ENCODE measurements around the gene TMEM30A.
A peak's percentile ranks its signal among the peaks of the same experiment; 100 is the strongest.

The TMEM30A gene

GRCh38 chr6:75211920-75212590, 72.5 kb downstream of the TMEM30A start:
- no peak for DNase-seq

DNA sequence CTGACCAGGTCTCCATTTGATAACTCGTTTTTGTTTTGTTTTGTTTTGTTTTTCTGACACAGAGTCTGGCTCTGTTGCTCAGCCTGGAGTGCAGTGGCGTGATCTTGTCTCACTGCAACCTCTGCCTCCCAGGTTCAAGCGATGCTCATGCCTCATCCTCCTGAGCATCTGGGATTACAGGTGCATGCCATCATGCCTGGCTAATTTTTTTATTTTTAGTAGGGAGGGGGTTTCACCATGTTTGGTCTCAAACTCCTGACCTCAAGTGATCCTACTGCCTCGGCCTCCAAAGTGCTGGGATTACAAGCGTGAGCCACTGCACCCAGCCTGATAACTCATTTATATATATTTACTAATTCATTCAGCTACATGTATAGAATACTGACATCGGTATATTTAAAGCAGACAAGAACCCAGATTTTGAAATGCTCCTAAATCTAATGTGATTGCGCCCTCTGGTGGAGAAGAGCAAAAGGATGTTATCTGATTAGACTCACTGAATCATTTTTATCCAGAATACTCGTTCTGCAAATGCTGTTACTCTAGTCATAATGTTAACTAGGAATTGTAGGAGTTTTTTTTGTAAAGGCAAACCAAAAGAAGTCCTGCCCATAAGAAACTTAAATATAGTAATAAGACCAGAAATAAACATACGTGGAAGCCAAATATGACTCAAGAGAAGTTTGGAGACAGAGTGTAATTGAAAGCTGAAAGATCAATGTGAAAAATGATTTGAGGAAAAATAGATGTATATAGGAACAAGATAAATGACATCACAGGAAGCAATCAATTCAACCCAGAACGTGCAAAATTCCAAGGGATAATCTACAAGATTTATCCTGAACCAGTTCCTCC, 73.5 kb downstream of the TMEM30A start:
- peak; percentile 67 for DNase-seq

DNA sequence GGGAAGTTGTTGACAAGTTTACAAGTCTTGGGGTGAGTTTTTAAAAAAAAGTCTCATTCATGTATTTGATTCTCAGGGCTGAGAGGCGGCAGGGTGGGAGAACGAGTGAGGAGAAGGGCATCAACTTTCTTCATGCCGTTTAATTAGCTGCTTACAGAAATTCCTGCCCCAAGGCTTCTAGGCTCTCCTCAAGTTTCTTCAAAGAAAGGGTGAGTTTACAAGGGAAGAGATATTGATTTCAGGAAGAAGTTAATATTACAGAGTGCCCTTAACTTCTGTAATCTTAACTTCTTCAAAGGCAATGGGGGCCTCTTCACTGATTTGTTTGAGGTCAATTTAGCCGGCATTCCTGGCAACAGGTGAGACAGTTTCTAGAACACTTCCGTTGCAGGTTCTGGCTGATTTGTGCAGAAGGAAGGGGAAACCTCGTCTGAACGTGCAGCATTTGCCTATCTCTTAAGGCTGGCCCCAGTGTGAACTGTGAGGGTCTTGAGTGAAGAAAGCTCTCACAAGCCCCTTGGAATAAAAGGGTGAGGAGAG, 75.3 kb downstream of the TMEM30A start:
- DNase-seq: no peak

DNA sequence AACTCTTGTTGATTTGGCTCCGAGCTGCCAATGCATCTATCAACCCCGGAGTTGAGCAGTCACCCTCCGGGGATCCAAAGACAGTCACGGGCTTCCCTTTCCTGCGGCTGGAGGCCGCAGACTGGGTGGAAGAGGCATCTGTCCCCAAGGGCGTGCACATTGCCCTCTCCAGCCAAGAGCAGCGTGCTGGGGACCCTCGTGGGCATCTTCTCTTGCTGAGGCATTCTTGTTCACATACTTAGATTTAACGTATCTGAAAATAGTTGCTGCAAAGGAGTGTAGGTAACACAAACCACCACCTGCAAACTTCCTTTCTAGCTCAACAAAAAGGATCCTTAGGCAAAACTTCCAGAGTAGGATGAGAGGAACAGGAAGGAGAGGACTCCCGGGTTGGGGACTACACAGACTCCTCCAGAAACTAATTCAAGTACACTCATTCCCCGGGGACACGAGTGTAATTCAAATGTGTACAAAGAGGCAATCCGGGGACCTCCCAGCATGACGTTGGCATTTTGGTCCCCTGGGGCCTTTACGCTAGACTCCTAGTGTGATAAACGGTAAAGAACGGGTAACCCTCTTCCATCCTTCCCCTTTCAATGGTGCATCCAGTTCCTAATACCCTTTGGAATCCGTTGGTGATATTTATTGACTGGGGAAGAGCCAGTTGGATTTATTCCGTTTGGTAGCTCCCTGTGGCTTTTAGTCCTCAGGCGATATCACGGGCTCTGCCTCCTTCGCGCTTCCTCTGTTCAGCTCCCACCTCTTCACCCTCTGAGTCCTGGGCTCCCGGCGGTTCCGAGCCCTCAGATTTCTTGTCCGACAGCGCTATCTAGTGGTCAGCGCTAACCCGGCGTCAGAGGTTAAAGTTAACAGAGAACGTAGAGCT, 76.1 kb downstream of the TMEM30A start:
- DNase-seq: peak; percentile 83

DNA sequence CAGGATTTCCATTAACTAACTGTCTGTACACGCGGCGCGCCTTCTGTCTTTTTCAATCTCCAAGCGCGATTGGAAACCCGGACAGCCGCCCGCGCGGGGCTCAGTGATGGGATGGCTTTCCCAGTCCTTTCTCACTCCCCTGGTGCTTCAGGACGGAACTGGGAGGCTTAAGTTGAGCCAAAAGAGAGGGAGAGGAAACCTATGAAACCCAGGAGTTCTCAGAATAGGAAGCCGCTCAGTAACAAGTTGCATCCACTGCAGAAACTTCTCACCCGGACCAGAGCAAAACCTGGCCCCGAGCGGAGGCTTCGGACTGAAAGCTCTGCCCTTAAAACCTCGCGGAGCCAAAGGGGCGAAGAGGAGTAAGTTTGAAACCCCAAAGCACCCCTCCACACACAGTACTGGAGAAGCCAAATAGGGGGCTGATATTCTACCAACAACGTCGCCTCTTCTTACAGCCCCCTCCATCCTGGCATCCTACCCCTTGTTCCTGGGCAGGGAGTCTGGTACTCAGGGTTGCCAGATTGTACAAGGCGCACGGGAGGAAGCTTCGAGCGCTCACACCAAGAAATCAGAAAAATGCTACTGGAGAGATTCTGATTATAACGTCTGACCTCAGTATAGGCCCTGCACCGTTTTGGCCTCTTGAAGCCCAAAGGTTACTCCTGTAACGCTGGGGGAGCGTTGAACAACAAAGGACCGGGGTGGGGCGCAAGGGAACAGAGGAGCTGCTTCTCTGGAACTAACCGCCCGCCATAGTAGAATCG, 77.8 kb downstream of the TMEM30A start:
- DNase-seq: no peak

DNA sequence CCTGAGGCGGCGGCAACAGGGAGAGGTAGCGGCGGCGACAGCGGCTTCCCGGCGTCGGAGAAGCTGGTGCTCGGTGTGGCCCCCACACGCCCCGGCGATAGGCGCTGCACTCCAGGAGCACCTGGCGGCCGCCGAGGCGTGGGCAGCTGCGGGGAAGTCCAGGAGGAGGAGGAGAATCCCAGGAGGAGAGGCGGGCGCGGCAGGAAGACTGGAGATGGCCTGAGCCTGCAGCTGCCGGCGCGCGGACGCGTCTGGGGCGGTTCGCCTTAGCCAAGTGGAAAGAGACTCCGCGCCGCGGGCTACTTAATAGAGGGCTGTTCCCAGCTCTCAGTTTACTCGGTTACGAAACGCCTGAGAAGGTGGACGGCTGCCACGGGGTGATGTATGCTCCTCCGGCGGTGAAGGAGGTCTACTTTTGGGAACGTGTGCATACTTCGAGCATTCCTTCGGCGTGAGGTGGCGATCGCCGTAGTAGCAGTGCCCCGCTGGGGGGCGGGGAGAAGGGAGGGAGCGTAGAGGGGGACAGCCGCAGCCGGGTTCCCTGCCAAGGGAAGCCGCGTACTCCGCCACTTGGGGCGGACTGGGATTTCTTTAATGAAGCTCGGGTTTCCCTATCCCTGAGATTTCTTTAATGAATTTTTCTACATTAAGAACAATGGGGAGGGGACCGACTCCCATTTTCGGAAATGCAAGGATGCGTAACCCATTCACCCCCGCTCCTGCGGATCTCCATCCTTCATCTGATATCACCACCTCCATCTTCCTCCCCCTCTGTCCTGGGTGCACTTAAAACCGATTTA, 78.6 kb downstream of the TMEM30A start, which contains the start of gene COL12A1:
Gene COL12A1 (minus strand): TSS at position 278 of the 800 bp plus-strand sequence. CDS start 3,261 bp downstream, outside the sequence.
- DNase-seq: no peak

- no peak for DNase-seq
Measured at GRCh38 chr6:75204959-75205775, 79.4 kb downstream of the TMEM30A start.

GRCh38 chr6:75204217-75204958, 80.2 kb downstream of the TMEM30A start:
- DNase-seq: peak; percentile 26

- no peak for DNase-seq
Measured at GRCh38 chr6:75203721-75204120, 80.9 kb downstream of the TMEM30A start.
